GM21423 (cell line): ENCODE measurements around the gene HECTD2.
"Not testable (repeated sequence)": the region's sequence is repeated elsewhere in the genome, so short reads cannot be mapped to it uniquely, and the experiment has no call there.

Source experiments
- ATAC-seq: cut with Tn5 transposase; IDR thresholded peaks from one replicate; pipeline ENCODE4 v1.9.1; 2021; ENCODE audit warnings: mild to moderate bottlenecking, moderate library complexity; ENCODE audit not compliant: unreplicated experiment

HECTD2 gene

GRCh38 chr10:91560827-91561226 is 150.7 kb downstream of the HECTD2 start:
- ATAC-seq: not testable (repeated sequence)

GRCh38 chr10:91562839-91563581 is 152.9 kb downstream of the HECTD2 start:
- no peak for ATAC-seq

GRCh38 chr10:91564026-91564425 is 153.9 kb downstream of the HECTD2 start:
- no peak for ATAC-seq
